ENCODE results near the gene PPP2R2D.

GRCh38 chr10:131975796-131976195 is 75.0 kb downstream of the PPP2R2D start:
- TF ChIP-seq PPARA (CRISPR knock-in tag; IDR thresholded peaks at IDR 0.05; ENCODE audit: borderline replicate concordance), result no peak
- TF ChIP-seq RARB (CRISPR knock-in tag; IDR thresholded peaks at IDR 0.05), result no peak
- TF ChIP-seq ZFP30 (CRISPR knock-in tag; IDR thresholded peaks at IDR 0.05), result no peak

Measured in SK-N-SH treated with all-trans-retinoic acid at 6 μM for 48 hours (cell line).